AG09319 (cell line): ENCODE measurements around the gene DUSP22.

ENCODE experiments used
- DNase-seq: peaks from one replicate; pipeline ENCODE4 v3.0.0-alpha.2; 2010; ENCODE audit warnings: low read depth; ENCODE audit errors: extremely low read depth
- TF ChIP-seq, protein P1 (sequence below): IDR thresholded peaks from 2 replicates; pipeline ENCODE4 v1.5.1; 2011; ENCODE audit warnings: low read depth, mild to moderate bottlenecking, inconsistent platforms, low read length, moderate library complexity

Gene DUSP22

GRCh38 chr6:319177-320131 is 27.2 kb downstream of the DUSP22 start:
- TF ChIP-seq, protein P1, sequence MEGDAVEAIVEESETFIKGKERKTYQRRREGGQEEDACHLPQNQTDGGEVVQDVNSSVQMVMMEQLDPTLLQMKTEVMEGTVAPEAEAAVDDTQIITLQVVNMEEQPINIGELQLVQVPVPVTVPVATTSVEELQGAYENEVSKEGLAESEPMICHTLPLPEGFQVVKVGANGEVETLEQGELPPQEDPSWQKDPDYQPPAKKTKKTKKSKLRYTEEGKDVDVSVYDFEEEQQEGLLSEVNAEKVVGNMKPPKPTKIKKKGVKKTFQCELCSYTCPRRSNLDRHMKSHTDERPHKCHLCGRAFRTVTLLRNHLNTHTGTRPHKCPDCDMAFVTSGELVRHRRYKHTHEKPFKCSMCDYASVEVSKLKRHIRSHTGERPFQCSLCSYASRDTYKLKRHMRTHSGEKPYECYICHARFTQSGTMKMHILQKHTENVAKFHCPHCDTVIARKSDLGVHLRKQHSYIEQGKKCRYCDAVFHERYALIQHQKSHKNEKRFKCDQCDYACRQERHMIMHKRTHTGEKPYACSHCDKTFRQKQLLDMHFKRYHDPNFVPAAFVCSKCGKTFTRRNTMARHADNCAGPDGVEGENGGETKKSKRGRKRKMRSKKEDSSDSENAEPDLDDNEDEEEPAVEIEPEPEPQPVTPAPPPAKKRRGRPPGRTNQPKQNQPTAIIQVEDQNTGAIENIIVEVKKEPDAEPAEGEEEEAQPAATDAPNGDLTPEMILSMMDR = no peak

GRCh38 chr6:320351-321157 is 28.3 kb downstream of the DUSP22 start:
- TF ChIP-seq, protein P1 = no peak
- no peak for DNase-seq

More at GRCh38 chr6:319177-320131, 27.2 kb downstream of the DUSP22 start:
- no peak for DNase-seq

DNA sequence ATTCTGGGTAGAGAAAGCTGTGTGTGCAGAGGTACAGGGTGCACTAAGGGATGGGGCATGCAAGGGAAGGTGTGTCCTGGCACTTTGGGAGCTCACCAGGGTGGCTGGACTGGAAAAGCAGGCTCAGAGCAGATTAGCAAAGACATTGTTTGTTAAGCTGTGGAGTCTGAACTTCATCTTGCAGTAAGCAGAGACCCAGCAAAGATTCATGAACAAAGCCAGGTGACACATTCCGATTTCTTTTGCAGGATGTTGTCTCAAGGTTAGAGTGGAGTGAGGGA is 28.8 kb downstream of the DUSP22 start:
- TF ChIP-seq, protein P1 = no peak
- DNase-seq = no peak

DNA sequence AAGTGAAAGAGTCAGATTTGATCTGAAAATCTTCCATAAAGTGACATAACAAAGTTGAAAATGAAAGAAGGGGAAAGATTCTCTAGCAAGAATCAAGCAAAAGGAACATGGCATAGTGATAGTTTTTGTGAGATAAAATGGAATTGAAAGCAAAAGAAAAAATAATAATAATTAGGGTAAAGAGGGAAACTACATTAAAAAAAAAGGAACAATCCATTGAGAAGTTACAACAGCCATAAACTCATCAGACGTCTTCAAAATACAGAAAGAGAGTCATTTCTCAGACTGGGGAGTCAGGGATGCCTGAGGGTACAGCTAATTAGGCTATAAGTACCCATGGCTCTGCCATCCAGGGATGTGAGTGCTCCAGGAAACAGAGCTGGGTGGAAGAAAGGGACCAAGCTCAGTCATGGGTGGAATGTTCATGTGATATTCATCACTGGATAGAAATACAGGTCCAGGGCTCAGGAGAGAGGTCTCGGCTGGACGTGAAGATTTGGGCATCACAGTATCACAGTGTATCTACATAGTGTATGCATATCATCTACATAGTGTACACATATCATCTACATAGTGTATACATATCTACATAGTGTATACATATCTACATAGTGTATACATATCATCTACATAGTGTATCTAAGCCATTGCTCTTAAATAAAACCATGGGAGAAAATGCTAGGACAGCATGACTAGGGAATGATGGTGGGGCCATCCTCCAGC is 29.4 kb downstream of the DUSP22 start:
- TF ChIP-seq, protein P1 = no peak
- DNase-seq = no peak

GRCh38 chr6:322259-322930 is 30.1 kb downstream of the DUSP22 start:
- TF ChIP-seq, protein P1 = no peak
- DNase-seq = no peak

- TF ChIP-seq, protein P1 = no peak
Measured at GRCh38 chr6:322940-323729, 30.8 kb downstream of the DUSP22 start.

More at GRCh38 chr6:322940-323729, 30.8 kb downstream of the DUSP22 start:
- no peak for DNase-seq
